Thoracic aorta (tissue), 2 donors: Measurements from ENCODE around the gene KRT79. TPM values are rescaled to one million over a fixed set of nuclear protein-coding genes. Genes with fewer than 3 reads are reported as not detected.

Source experiments
- ATAC-seq: fragments of 150-250 bp; one replicate; pipeline ENCODE4 v1.8.0; 2017; ENCODE audit warnings: low read depth; ENCODE audit not compliant: insufficient number of reproducible peaks, low FRiP score
- DNase-seq: peaks from one replicate; pipeline ENCODE4 v3.0.0-alpha.2; 2020; ENCODE audit warnings: low spot score
- H3K27ac ChIP-seq, 2 donors: fragments of 200-600 bp; sonication (generic); 1 replicate in 1 of 2; 2 replicates in 1 of 2; pipeline ENCODE4 v1.5.1; 2016; ENCODE audit warnings: mild to moderate bottlenecking in 2 of 2, moderate library complexity in 2 of 2
- H3K27me3 ChIP-seq: fragments of 200-600 bp; sonication (generic); replicated peaks from 2 replicates; pipeline ENCODE4 v1.6.0; 2016; ENCODE audit warnings: mild to moderate bottlenecking; ENCODE audit not compliant: insufficient read depth
- H3K36me3 ChIP-seq: fragments of 200-600 bp; sonication (generic); one replicate; pipeline ENCODE4 v1.5.1; 2016
- H3K4me1 ChIP-seq, 2 donors: fragments of 200-600 bp; sonication (generic); 1 replicate in 1 of 2; 2 replicates in 1 of 2; pipeline versions ENCODE4 v1.5.1 to v1.6.0; 2016; ENCODE audit warnings: low read depth in 2 of 2, mild to moderate bottlenecking in 1 of 2; ENCODE audit not compliant: control insufficient read depth in 1 of 2
- H3K4me3 ChIP-seq: fragments of 200-600 bp; sonication (generic); 2 replicates; pipeline ENCODE4 v1.5.1; 2016; ENCODE audit warnings: mild to moderate bottlenecking
- H3K9me3 ChIP-seq: fragments of 200-600 bp; sonication (generic); 2 replicates; pipeline ENCODE4 v1.5.1; 2016
- CTCF ChIP-seq: fragments of 200-600 bp; sonication (generic); IDR thresholded peaks from one replicate; pipeline ENCODE4 v1.5.1; 2019; ENCODE audit warnings: antibody characterized with exemption
- total RNA-seq, 2 donors: library from RNA; depleted of rRNA; stranded (reverse); fragments of >200 nt; gene quantifications; one replicate each; pipeline versions ENCODE4 v1.1.0 to v1.2.3, GENCODE V29; 2016

The KRT79 gene
- total RNA-seq, 2 donors from 2014 or later, result not detected

- no peaks in the 10 kb centered on the region for H3K9me3 ChIP-seq
- ATAC-seq (no peak), DNase-seq (no peak)
- H3K4me1 ChIP-seq, result no peaks in the 10 kb centered on the region
- H3K27me3 ChIP-seq, result no peaks in the 10 kb centered on the region
- H3K27ac ChIP-seq, result no peak overlapping the region
- H3K36me3 ChIP-seq, result no peaks in the 10 kb centered on the region
- H3K4me3 ChIP-seq, result no peak overlapping the region
- TF ChIP-seq CTCF, result no peak
Observed at GRCh38 chr12:52815676-52816588, 18.2 kb downstream of the KRT79 start.

GRCh38 chr12:52815161-52815560 is 18.9 kb downstream of the KRT79 start:
- no peaks in the 10 kb centered on the region for H3K9me3 ChIP-seq
- no peaks in the 10 kb centered on the region for H3K27me3 ChIP-seq
- no peaks in the 10 kb centered on the region for H3K4me1 ChIP-seq
- no peaks in the 10 kb centered on the region for H3K36me3 ChIP-seq
- no peak for TF ChIP-seq CTCF
- ATAC-seq (no peak), DNase-seq (no peak)
- H3K4me3 ChIP-seq, result no peak overlapping the region
- no peak overlapping the region for H3K27ac ChIP-seq

GRCh38 chr12:52814710-52815155 is 19.4 kb downstream of the KRT79 start:
- H3K27ac ChIP-seq, result no peak overlapping the region
- ATAC-seq, result no peak
- H3K4me3 ChIP-seq, result no peak overlapping the region
- no peak for DNase-seq
- H3K27me3 ChIP-seq, result no peaks in the 10 kb centered on the region
- no peaks in the 10 kb centered on the region for H3K36me3 ChIP-seq
- no peak for TF ChIP-seq CTCF
- H3K9me3 ChIP-seq, result no peaks in the 10 kb centered on the region
- no peaks in the 10 kb centered on the region for H3K4me1 ChIP-seq

GRCh38 chr12:52813885-52814709 is 20.0 kb downstream of the KRT79 start, which contains the start of gene KRT4:
Gene KRT4, minus strand, starts transcription at chr12:52814116. Its CDS starts 58 bp downstream, at chr12:52814058.
- Histone ChIP-seq H3K4me1 (no peaks in the 10 kb centered on the region), H3K27ac (no peak within 1 kb of the TSS)
- ATAC-seq, result no peak

More at GRCh38 chr12:52813885-52814709, 20.0 kb downstream of the KRT79 start, which contains the start of gene KRT4:
- no peaks in the 10 kb centered on the region for H3K9me3 ChIP-seq
- H3K4me3 ChIP-seq, result no peak within 1 kb of the TSS
- no peak for DNase-seq
- H3K27me3 ChIP-seq, result no peaks in the 10 kb centered on the region
- no peak for TF ChIP-seq CTCF
- H3K36me3 ChIP-seq, result no peaks in the 10 kb centered on the region
